ENCODE measurements around the gene RNF115.

- TF ChIP-seq CTCF (conservative IDR thresholded peaks at IDR 0.05; ENCODE audit: low read length) (no peak), EZH2phosphoT487 (IDR thresholded peaks at IDR 0.05; ENCODE audit: borderline replicate concordance) (no peak)
Observed at GRCh38 chr1:145828367-145829026, 4.6 kb upstream of the RNF115 start.

Data from Loucy (cell line).